VCaP (cell line): ENCODE data around the gene THPO.

Source experiments
- H3K27ac ChIP-seq: fragments of 450-650 bp; 2 replicates; pipeline ENCODE4 v1.5.1; 2017
- CTCF ChIP-seq: fragments of 450-650 bp; conservative IDR thresholded peaks from 2 replicates; pipeline ENCODE4 v1.5.1; 2017; ENCODE audit warnings: mild to moderate bottlenecking, moderate library complexity

THPO gene

GRCh38 chr3:184351511-184352148, 26.4 kb downstream of the THPO start:
- TF ChIP-seq CTCF: no peak
- H3K27ac ChIP-seq: no peak overlapping the region

DNA sequence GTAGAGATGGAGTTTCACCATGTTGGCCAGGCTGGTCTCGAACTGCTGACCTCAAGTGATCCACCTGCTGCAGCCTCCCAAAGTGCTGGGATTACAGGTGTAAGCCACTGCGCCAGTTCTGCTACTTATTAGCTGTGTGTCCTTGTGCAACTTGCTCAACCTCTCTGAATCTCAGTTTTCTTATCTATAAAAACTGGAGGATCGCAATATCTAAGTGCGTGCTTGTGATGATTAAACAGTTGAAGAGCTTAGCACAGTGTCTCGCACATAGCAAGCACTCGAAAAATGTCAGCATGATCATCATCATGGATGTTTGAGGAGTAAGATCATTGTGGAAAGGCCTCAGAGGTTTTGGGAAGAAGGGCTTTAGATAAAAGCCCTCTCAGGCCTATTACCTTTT, 27.4 kb downstream of the THPO start:
- TF ChIP-seq CTCF: no peak
- H3K27ac ChIP-seq: no peak overlapping the region

DNA sequence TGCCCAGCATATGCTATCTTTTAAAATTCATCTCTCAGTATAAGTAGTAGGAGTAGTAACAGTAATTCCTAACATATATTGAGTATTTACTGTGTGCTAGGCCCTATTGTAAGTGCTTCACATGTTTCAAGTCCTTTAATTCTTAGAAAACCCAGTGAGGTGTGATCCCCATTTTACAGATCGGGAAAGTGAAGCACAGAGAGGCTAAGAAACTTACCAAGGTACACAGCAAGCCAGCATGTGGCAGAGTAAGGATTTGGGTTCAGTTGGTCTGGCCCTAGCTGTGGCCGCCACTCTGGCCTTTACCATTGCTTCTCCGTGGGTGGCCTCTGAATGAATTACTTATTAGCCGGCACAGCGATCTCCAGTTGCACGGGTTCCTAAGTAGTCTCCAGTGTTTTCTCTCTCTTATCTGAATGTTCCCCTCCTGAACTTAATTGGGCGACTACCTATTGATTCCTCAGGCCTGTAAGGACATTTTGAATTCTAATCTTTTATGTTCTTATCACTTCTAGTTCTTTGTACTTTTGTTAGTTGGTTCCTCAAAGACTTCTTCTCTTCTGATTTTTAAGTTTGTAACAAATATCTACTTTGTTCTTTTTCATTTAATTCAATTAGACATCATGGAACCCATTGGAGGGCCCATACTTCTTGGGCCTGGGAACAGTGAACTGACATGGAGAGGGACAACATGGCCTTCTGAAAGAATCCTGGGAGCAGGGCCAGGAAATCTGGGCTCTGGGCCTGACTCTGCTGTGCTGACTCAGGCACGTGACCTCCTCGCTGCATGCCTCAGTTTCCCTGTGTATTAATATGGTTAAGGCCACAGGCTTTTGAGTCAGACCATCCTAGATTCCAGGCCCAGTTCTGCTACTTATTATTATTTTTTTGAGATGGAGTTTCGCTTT, 28.2 kb downstream of the THPO start:
- H3K27ac ChIP-seq: no peak overlapping the region
- no peak for TF ChIP-seq CTCF

GRCh38 chr3:184348057-184348382, 30.0 kb downstream of the THPO start:
- TF ChIP-seq CTCF: no peak
- H3K27ac ChIP-seq: no peak overlapping the region

GRCh38 chr3:184347321-184348056, 30.5 kb downstream of the THPO start:
- TF ChIP-seq CTCF: no peak
- H3K27ac ChIP-seq: no peak overlapping the region

DNA sequence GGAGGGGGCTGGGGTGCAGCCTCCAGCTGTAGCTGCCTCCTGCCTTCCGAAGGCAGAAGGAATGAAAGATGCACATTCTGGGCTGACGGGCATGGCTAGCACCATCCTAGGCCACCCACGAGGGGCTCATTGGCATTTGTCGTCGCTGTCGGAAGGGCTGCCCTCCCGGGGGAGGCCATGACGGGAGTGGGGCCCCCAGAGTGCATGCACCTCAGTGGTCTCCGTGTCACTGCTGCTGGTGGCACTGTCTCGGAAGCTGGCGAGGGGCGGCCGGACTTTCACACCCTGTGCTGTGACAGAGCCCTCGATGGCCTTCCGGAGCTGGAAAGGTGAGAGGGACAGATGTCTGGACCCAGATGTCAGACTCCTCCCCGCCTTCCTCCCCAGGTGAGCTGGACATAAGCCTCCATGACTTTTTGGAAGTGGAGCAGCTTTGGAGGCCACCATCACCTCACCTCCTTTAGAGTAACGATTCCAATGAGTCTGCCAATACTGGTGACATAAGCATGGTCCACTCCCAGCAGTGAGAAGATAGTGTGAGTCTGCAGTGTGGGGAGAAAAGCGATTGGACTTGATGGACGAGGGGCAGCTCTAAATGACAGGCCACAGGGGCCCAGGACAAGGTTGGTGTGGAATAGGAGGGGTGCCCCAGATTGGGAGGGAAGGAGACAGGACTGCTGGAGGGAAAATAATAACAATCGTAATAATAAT, 31.4 kb downstream of the THPO start:
- no peak for TF ChIP-seq CTCF
- peak overlapping the region; percentile 38; the same call in 1 of the 2 replicates for H3K27ac ChIP-seq
